CD14-positive monocyte (primary cell): ENCODE measurements around the gene TRIM9. TPM values are rescaled to one million over a fixed set of nuclear protein-coding genes. Genes with fewer than 3 reads are reported as not detected.

ENCODE experiments used
- DNase-seq, 3 donors: peaks; one replicate each; pipeline ENCODE4 v3.0.0-alpha.2; 2011 to 2022
- H2AFZ ChIP-seq: 2 replicates; pipeline ENCODE4 v1.6.0; 2012; ENCODE audit warnings: mild to moderate bottlenecking, low read depth, low read length, inconsistent platforms; ENCODE audit not compliant: insufficient read depth, poor library complexity, severe bottlenecking
- H3K27ac ChIP-seq, 2 donors: 1 replicate in 1 of 2; 2 replicates in 1 of 2; pipeline ENCODE4 v1.5.1; 2012 to 2013; ENCODE audit warnings: low read length in 2 of 2, control low read depth in 1 of 2, inconsistent platforms in 1 of 2, low read depth in 1 of 2, mild to moderate bottlenecking in 1 of 2
- H3K27me3 ChIP-seq, 2 donors: one replicate each; pipeline versions ENCODE4 v1.6.0 to v1.6.1; 2011 to 2013; ENCODE audit warnings: low read length in 2 of 2; ENCODE audit not compliant: control insufficient read depth in 2 of 2, insufficient read depth in 2 of 2
- H3K36me3 ChIP-seq, 2 donors: replicated peaks in 1 of 2; 1 replicate in 1 of 2; 2 replicates in 1 of 2; pipeline versions ENCODE4 v1.5.1 to v1.6.1; 2012 to 2013; ENCODE audit warnings: low read length in 2 of 2, control low read depth in 1 of 2, inconsistent platforms in 1 of 2, mild to moderate bottlenecking in 1 of 2; ENCODE audit not compliant: insufficient read depth in 2 of 2, control insufficient read depth in 1 of 2
- H3K4me1 ChIP-seq, 2 donors: 1 replicate in 1 of 2; 2 replicates in 1 of 2; pipeline versions ENCODE4 v1.5.1 to v1.6.1; 2012 to 2013; ENCODE audit warnings: low read length in 2 of 2, control low read depth in 1 of 2, inconsistent platforms in 1 of 2, mild to moderate bottlenecking in 1 of 2, moderate library complexity in 1 of 2; ENCODE audit not compliant: insufficient read depth in 2 of 2, control insufficient read depth in 1 of 2
- H3K4me2 ChIP-seq: replicated peaks from 2 replicates; pipeline ENCODE3; 2012; ENCODE audit warnings: low read length, moderate library complexity, mild to moderate bottlenecking; ENCODE audit not compliant: poor library complexity, severe bottlenecking; ENCODE audit errors: extremely low read depth
- H3K4me3 ChIP-seq, 3 experiments: fragments of 200-600 bp in 1 of 3; sonication (generic) in 1 of 3; replicated peaks in 1 of 3; 1 replicate in 2 of 3; 2 replicates in 1 of 3; pipeline ENCODE4 v1.5.1; 2011 to 2013; ENCODE audit warnings: low read length in 3 of 3, mild to moderate bottlenecking in 3 of 3, control low read depth in 2 of 3, low read depth in 2 of 3, inconsistent platforms in 1 of 3, moderate library complexity in 1 of 3
- H3K79me2 ChIP-seq: 2 replicates; pipeline ENCODE4 v1.6.0; 2012; ENCODE audit warnings: mild to moderate bottlenecking, control low read depth, inconsistent platforms, low read length, moderate library complexity; ENCODE audit not compliant: insufficient read depth
- H3K9ac ChIP-seq: 2 replicates; pipeline ENCODE4 v1.6.0; 2017; ENCODE audit warnings: low read length, mild to moderate bottlenecking; ENCODE audit not compliant: insufficient read depth, poor library complexity, severe bottlenecking
- H3K9me3 ChIP-seq, 2 donors: replicated peaks in 1 of 2; 1 replicate in 1 of 2; 2 replicates in 1 of 2; pipeline versions ENCODE4 v1.5.1 to v1.6.1; 2012 to 2013; ENCODE audit warnings: low read length in 2 of 2, control low read depth in 1 of 2; ENCODE audit not compliant: control insufficient read depth in 1 of 2, insufficient read depth in 1 of 2
- H4K20me1 ChIP-seq: 2 replicates; pipeline ENCODE4 v1.6.0; 2012; ENCODE audit warnings: mild to moderate bottlenecking, low read length, control low read depth, moderate library complexity; ENCODE audit not compliant: insufficient read depth
- H3K27ac Mint-ChIP-seq, 7 donors: one replicate each; pipeline ENCODE4 v1.8.0; 2020; ENCODE audit warnings: mild to moderate bottlenecking in 7 of 7, mixed read lengths in 7 of 7, moderate library complexity in 6 of 7, inconsistent platforms in 2 of 7
- H3K27me3 Mint-ChIP-seq, 3 donors: one replicate each; pipeline ENCODE4 v1.8.0; 2021 to 2022; ENCODE audit warnings: low read depth in 3 of 3, mild to moderate bottlenecking in 3 of 3, mixed read lengths in 3 of 3, moderate library complexity in 3 of 3, inconsistent platforms in 1 of 3
- H3K36me3 Mint-ChIP-seq, 2 donors: one replicate each; pipeline ENCODE4 v1.8.0; 2020; ENCODE audit warnings: mixed read lengths in 2 of 2, inconsistent platforms in 1 of 2, mild to moderate bottlenecking in 1 of 2
- H3K4me1 Mint-ChIP-seq: one replicate; pipeline ENCODE4 v1.8.0; 2020; ENCODE audit warnings: mild to moderate bottlenecking, mixed read lengths
- H3K4me3 Mint-ChIP-seq, 2 donors: one replicate each; pipeline ENCODE4 v1.8.0; 2020; ENCODE audit warnings: mild to moderate bottlenecking in 2 of 2, mixed read lengths in 2 of 2, moderate library complexity in 1 of 2
- H3K9me3 Mint-ChIP-seq, 7 donors: one replicate each; pipeline ENCODE4 v1.8.0; 2020 to 2022; ENCODE audit warnings: mixed read lengths in 7 of 7, mild to moderate bottlenecking in 6 of 7, moderate library complexity in 6 of 7, inconsistent platforms in 2 of 7
- CTCF ChIP-seq: fragments of 200-600 bp; IDR thresholded peaks from one replicate; pipeline ENCODE4 v1.8.0; 2022; ENCODE audit warnings: antibody characterized with exemption, mild to moderate bottlenecking
- WGBS: methylation state at CpG from one replicate; pipeline ENCODE4 v1.1.5; 2013; ENCODE audit warnings: missing lambda C conversion rate; ENCODE audit not compliant: insufficient coverage; 5-methylcytosine and 5-hydroxymethylcytosine counted together
- intact Hi-C, 2 donors: fragments of 100-400 bp; cut with micrococcal nuclease; formaldehyde crosslinking; loops; one replicate each; pipeline versions ENCODE4 v1.15.0 to v1.15.1; 2023
- polyA plus RNA-seq, 3 donors: library from polyadenylated mRNA; depleted of rRNA in 1 of 3; unstranded in 2 of 3; stranded (reverse) in 1 of 3; fragments of 300-500 nt in 2 of 3; fragments of >200 nt in 1 of 3; fragmentation: Illumina TruSeq in 2 of 3; gene quantifications; 1 replicate in 2 of 3; 2 replicates in 1 of 3; pipeline ENCODE4 v1.2.3, GENCODE V29; 2012 to 2021

TRIM9 gene
- polyA plus RNA-seq, 3 donors, result 0.01 TPM; not detected in 2

- Histone ChIP-seq H3K27me3 (peaks cover 0 to 6% of the 10 kb centered on the region in 2 donors), H3K4me3 (no peak overlapping the region), H3K36me3 (no peaks in the 10 kb centered on the region), H3K4me2 (no peak overlapping the region), H2AFZ (no peak overlapping the region), H3K9me3 (no peaks in the 10 kb centered on the region), H3K79me2 (no peaks in the 10 kb centered on the region), H4K20me1 (no peaks in the 10 kb centered on the region), H3K9ac (no peak overlapping the region), H3K27ac (no peak overlapping the region), H3K4me1 (no peaks in the 10 kb centered on the region)
- Mint-ChIP-seq H3K36me3 (no peaks in the 10 kb centered on the region), H3K27ac (peak overlapping the region in 1 of 7 donors; percentile 20), H3K4me3 (no peak overlapping the region), H3K27me3 (peaks cover under 1 to 8% (median 1%) of the 10 kb centered on the region in 3 donors), H3K9me3 (no peaks in the 10 kb centered on the region), H3K4me1 (peaks cover 3% of the 10 kb centered on the region)
- 82% methylated on average over 3 of the region's 3 CpGs for WGBS
- DNase-seq, result no peak
- no peak for TF ChIP-seq CTCF
- intact Hi-C loops, result no loop called here
Observed at GRCh38 chr14:51087031-51087441, 7.9 kb downstream of the TRIM9 start.

- no peak overlapping the region for H3K9ac ChIP-seq
- no peaks in the 10 kb centered on the region for H3K27me3 ChIP-seq
- Mint-ChIP-seq H3K4me1 (peaks cover 3% of the 10 kb centered on the region), H3K27ac (no peak overlapping the region), H3K27me3 (peaks cover 0 to 3% (median 0%) of the 10 kb centered on the region in 3 donors), H3K36me3 (no peaks in the 10 kb centered on the region), H3K4me3 (no peak overlapping the region), H3K9me3 (no peaks in the 10 kb centered on the region)
- H3K4me2 ChIP-seq, result no peak overlapping the region
- H3K79me2 ChIP-seq, result no peaks in the 10 kb centered on the region
- WGBS, result 100% methylated on average over 1 of the region's 2 CpGs
- no peak overlapping the region for H3K27ac ChIP-seq
- no peak for DNase-seq
- TF ChIP-seq CTCF, result no peak
- H3K4me3 ChIP-seq, result no peak overlapping the region
- intact Hi-C loops, result no loop called here
- H3K9me3 ChIP-seq, result no peaks in the 10 kb centered on the region
- no peaks in the 10 kb centered on the region for H4K20me1 ChIP-seq
- no peaks in the 10 kb centered on the region for H3K4me1 ChIP-seq
- H3K36me3 ChIP-seq, result no peaks in the 10 kb centered on the region
- no peak overlapping the region for H2AFZ ChIP-seq
Observed at GRCh38 chr14:51086044-51086443, 8.9 kb downstream of the TRIM9 start.
